ENCODE data around the gene OTOA. TPM values are rescaled to one million over a fixed set of nuclear protein-coding genes. Genes with fewer than 3 reads are reported as not detected.
"Not testable (repeated sequence)": the region's sequence is repeated elsewhere in the genome, so short reads cannot be mapped to it uniquely, and the experiment has no call there.

The OTOA gene
- total RNA-seq, 2 donors from 2014 or later: 0.25 to 0.33 TPM

- Mint-ChIP-seq H3K36me3 (no peaks in the 10 kb centered on the region), H3K4me1 (ENCODE audit: low read depth in 2 of 2) (peaks cover 0 to 3% of the 10 kb centered on the region in 2 donors), H3K4me3 (no peak overlapping the region), H3K27ac (no peak overlapping the region), H3K9me3 (no peaks in the 10 kb centered on the region), H3K27me3 (peaks cover 9 to 14% of the 10 kb centered on the region in 2 donors)
- no peak for ATAC-seq
- no peak for DNase-seq (ENCODE audit: low spot score)
These were observed 3.8 kb downstream of the OTOA start for GRCh38 chr16:21667575-21667974.

- ATAC-seq: no peak
- Mint-ChIP-seq H3K36me3 (no peaks in the 10 kb centered on the region), H3K4me1 (ENCODE audit: low read depth in 2 of 2) (no peaks in the 10 kb centered on the region), H3K27me3 (peaks cover 9 to 20% of the 10 kb centered on the region in 2 donors), H3K27ac (no peak overlapping the region), H3K9me3 (no peaks in the 10 kb centered on the region), H3K4me3 (no peak overlapping the region)
- no peak for DNase-seq (ENCODE audit: low spot score)
These were observed 9.7 kb downstream of the OTOA start for GRCh38 chr16:21673469-21673868.

- not testable (repeated sequence) for DNase-seq (ENCODE audit: low spot score); H3K4me3 Mint-ChIP-seq; ATAC-seq; H3K36me3 Mint-ChIP-seq; H3K9me3 Mint-ChIP-seq; H3K4me1 Mint-ChIP-seq (ENCODE audit: low read depth in 2 of 2); H3K27ac Mint-ChIP-seq
- peaks cover 9 to 20% of the 10 kb centered on the region in 2 donors for H3K27me3 Mint-ChIP-seq
These were observed 10.7 kb downstream of the OTOA start for GRCh38 chr16:21674456-21674855.

GRCh38 chr16:21680714-21681113, 16.9 kb downstream of the OTOA start:
- not testable (repeated sequence) for H3K4me3 Mint-ChIP-seq; ATAC-seq; H3K36me3 Mint-ChIP-seq; H3K27ac Mint-ChIP-seq; H3K4me1 Mint-ChIP-seq (ENCODE audit: low read depth in 2 of 2); H3K9me3 Mint-ChIP-seq; DNase-seq (ENCODE audit: low spot score)
- H3K27me3 Mint-ChIP-seq: peaks cover 9 to 19% of the 10 kb centered on the region in 2 donors

DNA sequence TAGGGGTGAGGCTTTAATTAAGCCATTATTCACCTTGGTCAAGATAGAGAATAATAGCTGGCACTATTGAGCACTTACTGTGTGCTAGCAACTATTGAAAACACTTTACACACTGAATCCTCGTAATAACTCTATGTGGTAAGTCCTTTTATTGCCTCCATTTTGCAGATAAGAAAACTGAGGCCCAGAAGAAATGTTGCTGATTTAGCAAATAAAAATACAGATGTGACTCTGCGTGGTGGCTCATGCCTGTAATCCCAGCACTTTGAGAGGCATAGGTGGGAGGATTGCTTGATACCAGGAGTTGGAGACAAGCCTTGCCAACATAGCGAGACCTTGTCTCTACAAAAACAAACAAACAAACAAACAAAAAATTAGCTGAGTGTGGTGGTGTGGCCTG, 19.4 kb downstream of the OTOA start:
- H3K27ac Mint-ChIP-seq: no peak overlapping the region
- H3K27me3 Mint-ChIP-seq: peaks cover 9 to 10% of the 10 kb centered on the region in 2 donors
- no peak for DNase-seq (ENCODE audit: low spot score)
- H3K36me3 Mint-ChIP-seq: no peaks in the 10 kb centered on the region
- peaks cover 3 to 4% of the 10 kb centered on the region in 2 donors for H3K4me1 Mint-ChIP-seq (ENCODE audit: low read depth in 2 of 2)
- H3K4me3 Mint-ChIP-seq: no peak overlapping the region
- ATAC-seq: no peak
- no peaks in the 10 kb centered on the region for H3K9me3 Mint-ChIP-seq

DNA sequence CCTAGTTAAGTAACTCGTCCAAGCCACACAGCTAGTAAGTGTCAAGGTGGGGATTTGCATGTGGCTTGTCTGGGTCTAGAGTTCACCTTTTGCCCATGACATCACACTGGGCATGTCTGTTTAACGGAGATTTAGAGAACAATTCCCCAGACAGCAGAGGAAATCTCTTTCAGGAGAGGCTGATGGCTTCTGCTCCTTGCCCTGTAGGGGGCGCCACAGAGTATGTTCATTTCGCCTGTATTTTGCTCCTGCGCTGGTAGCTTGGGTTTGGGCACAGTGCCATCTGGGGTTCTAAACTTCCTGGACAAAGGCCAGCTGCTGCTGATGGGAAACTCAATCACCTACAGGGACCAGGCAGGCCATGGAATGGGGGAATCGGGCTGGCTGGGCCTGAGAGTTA, 20.4 kb downstream of the OTOA start:
- Mint-ChIP-seq H3K4me1 (ENCODE audit: low read depth in 2 of 2) (peaks cover 3 to 4% of the 10 kb centered on the region in 2 donors), H3K27me3 (peaks cover 7 to 9% of the 10 kb centered on the region in 2 donors), H3K36me3 (no peaks in the 10 kb centered on the region), H3K4me3 (no peak overlapping the region), H3K9me3 (no peaks in the 10 kb centered on the region), H3K27ac (no peak overlapping the region)
- DNase-seq (ENCODE audit: low spot score): no peak
- no peak for ATAC-seq

DNA sequence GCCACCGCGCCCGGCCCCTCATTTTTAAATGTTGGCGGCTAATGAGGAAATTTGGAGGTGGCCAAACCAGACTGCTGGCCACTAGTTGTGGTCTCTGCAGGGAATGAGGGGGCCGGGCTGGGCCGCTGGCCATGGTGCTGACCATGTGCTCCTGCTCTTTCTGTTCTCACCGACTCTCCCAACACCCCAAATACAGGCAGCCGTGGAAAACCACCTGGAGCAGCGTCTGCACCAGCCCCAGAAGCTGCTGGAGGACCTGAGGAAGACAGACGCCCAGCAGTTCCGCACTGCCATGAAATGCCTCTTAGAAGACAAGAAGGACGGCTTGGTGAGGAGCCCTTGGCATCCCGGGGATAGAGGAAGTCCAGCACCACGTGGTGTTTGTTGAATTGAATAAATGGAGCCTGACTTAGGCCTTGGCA, 21.3 kb downstream of the OTOA start:
- Mint-ChIP-seq H3K27me3 (peaks cover 7 to 9% of the 10 kb centered on the region in 2 donors), H3K36me3 (no peaks in the 10 kb centered on the region), H3K4me3 (no peak overlapping the region), H3K4me1 (ENCODE audit: low read depth in 2 of 2) (peaks cover 3 to 4% of the 10 kb centered on the region in 2 donors), H3K9me3 (no peaks in the 10 kb centered on the region), H3K27ac (no peak overlapping the region)
- DNase-seq (ENCODE audit: low spot score) (no peak), ATAC-seq (no peak)

DNA sequence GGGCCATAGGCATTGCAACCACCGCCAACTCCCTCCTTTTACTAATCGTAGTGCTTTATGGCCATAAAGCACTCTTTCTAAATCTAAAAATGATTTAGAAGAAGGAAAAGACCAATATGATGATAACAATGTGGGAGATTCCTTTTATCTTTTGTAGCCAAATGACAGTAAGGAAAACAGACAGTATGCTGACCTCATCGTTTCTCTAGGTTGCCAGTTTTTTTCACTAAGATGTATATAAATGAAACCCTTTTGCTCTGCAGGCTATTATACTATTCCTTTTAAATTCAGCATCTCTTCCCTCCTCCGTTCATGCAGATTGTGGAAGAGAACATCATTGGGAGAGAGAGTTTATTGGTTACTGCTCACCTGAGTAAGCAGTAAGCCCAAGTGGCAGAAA, 25.3 kb downstream of the OTOA start:
- Mint-ChIP-seq H3K9me3 (no peaks in the 10 kb centered on the region), H3K27ac (no peak overlapping the region), H3K4me3 (no peak overlapping the region), H3K36me3 (no peaks in the 10 kb centered on the region), H3K27me3 (peaks cover 2 to 10% of the 10 kb centered on the region in 2 donors), H3K4me1 (ENCODE audit: low read depth in 2 of 2) (peaks cover 3 to 4% of the 10 kb centered on the region in 2 donors)
- ATAC-seq: no peak
- DNase-seq (ENCODE audit: low spot score): no peak

DNA sequence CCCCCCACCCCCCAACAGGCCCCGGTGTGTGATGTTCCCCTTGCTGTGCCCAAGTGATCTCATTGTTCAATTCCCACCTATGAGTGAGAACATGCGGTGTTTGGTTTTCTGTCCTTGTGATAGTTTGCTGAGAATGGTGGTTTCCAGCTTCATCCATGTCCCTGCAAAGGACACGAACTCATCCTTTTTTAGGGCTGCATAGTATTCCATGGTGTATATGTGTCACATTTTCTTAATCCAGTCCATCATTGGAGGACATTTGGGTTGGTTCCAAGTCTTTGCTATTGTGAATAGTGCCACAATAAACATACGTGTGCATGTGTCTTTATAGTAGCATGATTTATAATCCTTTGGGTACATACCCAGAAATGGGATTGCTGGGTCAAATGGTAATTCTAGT, 27.2 kb downstream of the OTOA start:
- H3K4me1 Mint-ChIP-seq (ENCODE audit: low read depth in 2 of 2); H3K36me3 Mint-ChIP-seq; ATAC-seq; H3K9me3 Mint-ChIP-seq; H3K4me3 Mint-ChIP-seq; DNase-seq (ENCODE audit: low spot score); H3K27ac Mint-ChIP-seq: not testable (repeated sequence)
- H3K27me3 Mint-ChIP-seq: peaks cover 0 to 12% of the 10 kb centered on the region in 2 donors

- Mint-ChIP-seq H3K4me3 (no peak overlapping the region), H3K36me3 (no peaks in the 10 kb centered on the region), H3K4me1 (ENCODE audit: low read depth in 2 of 2) (no peaks in the 10 kb centered on the region), H3K27ac (no peak overlapping the region), H3K27me3 (peaks cover 0 to 17% of the 10 kb centered on the region in 2 donors), H3K9me3 (no peaks in the 10 kb centered on the region)
- ATAC-seq (no peak), DNase-seq (ENCODE audit: low spot score) (no peak)
These were observed 30.8 kb downstream of the OTOA start for GRCh38 chr16:21694609-21695008.

GRCh38 chr16:21697032-21697431, 33.3 kb downstream of the OTOA start:
- H3K4me1 Mint-ChIP-seq (ENCODE audit: low read depth in 2 of 2): no peaks in the 10 kb centered on the region
- no peak overlapping the region for H3K27ac Mint-ChIP-seq
- no peaks in the 10 kb centered on the region for H3K9me3 Mint-ChIP-seq

GRCh38 chr16:21698169-21699032, 34.6 kb downstream of the OTOA start:
- Mint-ChIP-seq H3K36me3 (no peaks in the 10 kb centered on the region), H3K4me1 (ENCODE audit: low read depth in 2 of 2) (peaks cover under 1 to 3% of the 10 kb centered on the region in 2 donors), H3K27me3 (peaks cover 0 to 10% of the 10 kb centered on the region in 2 donors), H3K4me3 (no peak overlapping the region), H3K27ac (no peak overlapping the region), H3K9me3 (no peaks in the 10 kb centered on the region)
- ATAC-seq: no peak
- no peak for DNase-seq (ENCODE audit: low spot score)

More at GRCh38 chr16:21697032-21697431, 33.3 kb downstream of the OTOA start:
- ATAC-seq: no peak
- Mint-ChIP-seq H3K36me3 (no peaks in the 10 kb centered on the region), H3K4me3 (no peak overlapping the region), H3K27me3 (peaks cover 0 to 7% of the 10 kb centered on the region in 2 donors)
- DNase-seq (ENCODE audit: low spot score): no peak

GRCh38 chr16:21701271-21701670, 37.5 kb downstream of the OTOA start:
- Mint-ChIP-seq H3K27me3 (peaks cover 6 to 10% of the 10 kb centered on the region in 2 donors), H3K4me3 (no peak overlapping the region), H3K4me1 (ENCODE audit: low read depth in 2 of 2) (peaks cover 7 to 17% of the 10 kb centered on the region in 2 donors), H3K36me3 (no peaks in the 10 kb centered on the region), H3K9me3 (no peaks in the 10 kb centered on the region), H3K27ac (no peak overlapping the region)
- DNase-seq (ENCODE audit: low spot score): no peak
- ATAC-seq: peak in 1 of 2 donors; percentile 52

- no peaks in the 10 kb centered on the region for H3K36me3 Mint-ChIP-seq
- peaks cover 7 to 17% of the 10 kb centered on the region in 2 donors for H3K4me1 Mint-ChIP-seq (ENCODE audit: low read depth in 2 of 2)
- peaks cover 6 to 11% of the 10 kb centered on the region in 2 donors for H3K27me3 Mint-ChIP-seq
- H3K27ac Mint-ChIP-seq: no peak overlapping the region
- H3K9me3 Mint-ChIP-seq: no peaks in the 10 kb centered on the region
- ATAC-seq (no peak), DNase-seq (ENCODE audit: low spot score) (no peak)
- H3K4me3 Mint-ChIP-seq: no peak overlapping the region
These were observed 38.5 kb downstream of the OTOA start for GRCh38 chr16:21702276-21702675.
